ENCODE data around the gene SMPD1. TPM values are rescaled to one million over a fixed set of nuclear protein-coding genes. Genes with fewer than 3 reads are reported as not detected.

Gene SMPD1
- total RNA-seq (2014; rRNA removed; shearing (Covaris generic)): 10.2 and 10.3 TPM in 2 replicates

GRCh38 chr11:6389905-6390717 is at the start of gene SMPD1:
SMPD1 (plus strand) TSS chr11:6390474; CDS start chr11:6390599, 125 bp downstream.

GRCh38 chr11:6419009-6419631 is 28.8 kb downstream of the SMPD1 start, which contains the start of gene APBB1:
APBB1 (minus strand) TSS chr11:6419094; CDS start chr11:6411347, 7,747 bp downstream.

GRCh38 chr11:6440906-6441358 is 50.7 kb downstream of the SMPD1 start, which contains the start of gene HPX:
HPX (minus strand) TSS chr11:6440987; CDS start chr11:6440963, 24 bp downstream.

Other genes with a start within 250 kb of the SMPD1 start
- gene OR52B2, start 220.1 kb upstream of the SMPD1 start, total RNA-seq (2014; rRNA removed; shearing (Covaris generic)): not detected in 2 replicates
- gene OR52W1, start 191.2 kb upstream of the SMPD1 start, total RNA-seq (2014; rRNA removed; shearing (Covaris generic)): not detected in 2 replicates
- not detected in 2 replicates for gene C11orf42, start 184.9 kb upstream of the SMPD1 start, total RNA-seq (2014; rRNA removed; shearing (Covaris generic))
- gene FHIP1B, start 155.8 kb upstream of the SMPD1 start, total RNA-seq (2014; rRNA removed; shearing (Covaris generic)): 11.0 and 25.3 TPM in 2 replicates
- gene CNGA4, start 151.4 kb upstream of the SMPD1 start, total RNA-seq (2014; rRNA removed; shearing (Covaris generic)): not detected in 2 replicates
- gene CCKBR, start 130.6 kb upstream of the SMPD1 start, total RNA-seq (2014; rRNA removed; shearing (Covaris generic)): not detected in 2 replicates
- gene CAVIN3, start 70.0 kb upstream of the SMPD1 start, total RNA-seq (2014; rRNA removed; shearing (Covaris generic)): 237 and 269 TPM in 2 replicates
- gene APBB1, start 28.6 kb downstream of the SMPD1 start, total RNA-seq (2014; rRNA removed; shearing (Covaris generic)): 20.5 and 23.3 TPM in 2 replicates
- 0.45 and 0.53 TPM in 2 replicates for gene HPX, start 50.5 kb downstream of the SMPD1 start, total RNA-seq (2014; rRNA removed; shearing (Covaris generic))
- gene TRIM3, start 83.5 kb downstream of the SMPD1 start, total RNA-seq (2014; rRNA removed; shearing (Covaris generic)): 12.4 TPM in 2 replicates
- gene ARFIP2, start 90.9 kb downstream of the SMPD1 start, total RNA-seq (2014; rRNA removed; shearing (Covaris generic)): 72.9 and 85.0 TPM in 2 replicates
- gene TIMM10B, start 91.0 kb downstream of the SMPD1 start, total RNA-seq (2014; rRNA removed; shearing (Covaris generic)): 24.4 and 34.9 TPM in 2 replicates
- 12.2 and 12.9 TPM in 2 replicates for gene DNHD1, start 106.8 kb downstream of the SMPD1 start, total RNA-seq (2014; rRNA removed; shearing (Covaris generic))
- gene RRP8, start 213.1 kb downstream of the SMPD1 start, total RNA-seq (2014; rRNA removed; shearing (Covaris generic)): 14.3 and 18.4 TPM in 2 replicates
- 64.3 and 66.9 TPM in 2 replicates for gene ILK, start 213.3 kb downstream of the SMPD1 start, total RNA-seq (2014; rRNA removed; shearing (Covaris generic))
- 126 and 155 TPM in 2 replicates for gene TAF10, start 221.7 kb downstream of the SMPD1 start, total RNA-seq (2014; rRNA removed; shearing (Covaris generic))
- gene TPP1, start 228.9 kb downstream of the SMPD1 start, total RNA-seq (2014; rRNA removed; shearing (Covaris generic)): 11.5 and 14.2 TPM in 2 replicates